DMS53 treated with DMSO at 0.1 percent for 48 hours (cell line): ENCODE measurements around the gene OST4.
"Not testable (repeated sequence)": the region's sequence is repeated elsewhere in the genome, so short reads cannot be mapped to it uniquely, and the experiment has no call there.

Experiments
- DNase-seq: peaks from one replicate; lab custom pipeline; 2025; ENCODE audit not compliant: unreplicated experiment; lab: John Stamatoyannopoulos, UW

OST4 gene

GRCh38 chr2:27071277-27071989 lies at the start of gene OST4:
OST4 (minus strand) TSS chr2:27071654.
- peak; percentile 77 for DNase-seq

- not testable (repeated sequence) for DNase-seq
Observed at GRCh38 chr2:27119330-27119670, 47.8 kb upstream of the OST4 start.

- no peak for DNase-seq
Observed at GRCh38 chr2:27118525-27119329, 47.3 kb upstream of the OST4 start, which contains the start of gene CGREF1. CGREF1 (minus strand) TSS chr2:27119128; CDS start chr2:27104366, 14,762 bp downstream.

- DNase-seq = no peak
Observed at GRCh38 chr2:27117995-27118524, 46.6 kb upstream of the OST4 start.

GRCh38 chr2:27115519-27115918 lies 44.1 kb upstream of the OST4 start:
- no peak for DNase-seq

- DNase-seq = not testable (repeated sequence)
Observed at GRCh38 chr2:27111392-27112078, 40.1 kb upstream of the OST4 start.

- DNase-seq = not testable (repeated sequence)
Observed at GRCh38 chr2:27110603-27111352, 39.3 kb upstream of the OST4 start.

GRCh38 chr2:27109083-27109482 lies 37.6 kb upstream of the OST4 start:
- no peak for DNase-seq

- no peak for DNase-seq
Observed at GRCh38 chr2:27108221-27108620, 36.8 kb upstream of the OST4 start.

GRCh38 chr2:27105981-27106380 lies 34.5 kb upstream of the OST4 start:
- DNase-seq = no peak

- no peak for DNase-seq
Observed at GRCh38 chr2:27102329-27102728, 30.9 kb upstream of the OST4 start.

GRCh38 chr2:27100036-27100435 lies 28.6 kb upstream of the OST4 start:
- no peak for DNase-seq

GRCh38 chr2:27099334-27099955 lies 28.0 kb upstream of the OST4 start:
- DNase-seq = no peak

GRCh38 chr2:27097341-27097740 lies 25.9 kb upstream of the OST4 start:
- DNase-seq = no peak

- no peak for DNase-seq
Observed at GRCh38 chr2:27096748-27097297, 25.4 kb upstream of the OST4 start.

GRCh38 chr2:27095745-27096651 lies 24.5 kb upstream of the OST4 start:
- no peak for DNase-seq

GRCh38 chr2:27095427-27095744 lies 23.9 kb upstream of the OST4 start:
- DNase-seq = no peak

- DNase-seq = no peak
Observed at GRCh38 chr2:27094353-27094984, 23.0 kb upstream of the OST4 start.
